Body of pancreas (tissue), 4 donors: ENCODE measurements around the gene UBA1.

ENCODE experiments used
- CTCF ChIP-seq, 7 experiments: fragments of 450-650 bp in 4 of 7; fragments of 200-600 bp in 3 of 7; sonication (generic) in 3 of 7; IDR thresholded peaks; one replicate each; pipeline ENCODE4 v1.5.1; 2016 to 2019; ENCODE audit warnings: antibody characterized with exemption in 7 of 7
- POLR2A ChIP-seq, 3 donors: fragments of 450-650 bp; IDR thresholded peaks; one replicate each; pipeline ENCODE4 v1.6.1; 2016; ENCODE audit warnings: antibody characterized with exemption in 3 of 3, mild to moderate bottlenecking in 2 of 3

- no peak for TF ChIP-seq CTCF (IDR thresholded peaks at IDR 0.05)
- TF ChIP-seq POLR2A (IDR thresholded peaks at IDR 0.05), result no peak
Observed at GRCh38 chrX:47231167-47231566, 37.5 kb downstream of the UBA1 start.
